Measurements from ENCODE around the gene HIRIP3.

DNA sequence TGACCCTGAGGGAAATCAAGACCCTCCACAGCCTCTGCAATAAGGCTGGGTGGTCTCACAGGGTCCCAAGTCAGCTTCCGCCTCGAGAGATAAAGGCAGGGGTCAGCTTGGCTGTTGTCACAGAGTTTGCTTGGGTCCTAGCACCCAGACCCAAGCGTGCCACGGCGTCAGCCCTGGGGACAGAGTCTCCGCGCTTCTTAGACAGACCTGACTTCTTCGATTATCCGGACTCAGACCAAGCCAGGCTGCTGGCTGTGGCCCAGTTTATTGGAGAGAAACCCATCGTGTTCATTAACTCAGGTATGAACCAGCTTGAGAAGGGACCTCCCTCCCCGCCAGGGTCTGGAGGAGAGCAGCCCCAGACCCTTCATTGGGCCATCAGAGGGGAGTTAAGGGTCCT is 28.2 kb upstream of the HIRIP3 start:
- no peak for TF ChIP-seq EP300 (IDR thresholded peaks at IDR 0.05; ENCODE audit: borderline replicate concordance)
- TF ChIP-seq, protein P1, sequence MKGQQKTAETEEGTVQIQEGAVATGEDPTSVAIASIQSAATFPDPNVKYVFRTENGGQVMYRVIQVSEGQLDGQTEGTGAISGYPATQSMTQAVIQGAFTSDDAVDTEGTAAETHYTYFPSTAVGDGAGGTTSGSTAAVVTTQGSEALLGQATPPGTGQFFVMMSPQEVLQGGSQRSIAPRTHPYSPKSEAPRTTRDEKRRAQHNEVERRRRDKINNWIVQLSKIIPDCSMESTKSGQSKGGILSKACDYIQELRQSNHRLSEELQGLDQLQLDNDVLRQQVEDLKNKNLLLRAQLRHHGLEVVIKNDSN (IDR thresholded peaks at IDR 0.05) = no peak
- no peak for TF ChIP-seq MAX (IDR thresholded peaks at IDR 0.05)
- TF ChIP-seq TAF1 (IDR thresholded peaks at IDR 0.05; ENCODE audit: low read depth) = no peak
- no peak for TF ChIP-seq RAD21 (IDR thresholded peaks at IDR 0.05; ENCODE audit: low read depth)
- TF ChIP-seq FOXM1 (IDR thresholded peaks at IDR 0.05; ENCODE audit: borderline replicate concordance, low read depth) = no peak
- TF ChIP-seq EGR1 (IDR thresholded peaks at IDR 0.05) = no peak
- no peak for TF ChIP-seq TCF12 (IDR thresholded peaks at IDR 0.05; ENCODE audit: low read depth)
- no peak for TF ChIP-seq REST (IDR thresholded peaks at IDR 0.05; ENCODE audit: low read depth)
- no peak for TF ChIP-seq YY1 (IDR thresholded peaks at IDR 0.05; ENCODE audit: low read depth)
- no peak for TF ChIP-seq ZBTB7A (IDR thresholded peaks at IDR 0.05; ENCODE audit: low read depth)
- TF ChIP-seq TEAD4 (IDR thresholded peaks at IDR 0.05) = no peak
